HG03066 (cell line): ENCODE data around the gene ARHGAP22.

Source experiments
- ATAC-seq: cut with Tn5 transposase; IDR thresholded peaks from one replicate; pipeline ENCODE4 v1.9.1; 2021; ENCODE audit warnings: low read depth; ENCODE audit not compliant: unreplicated experiment

ARHGAP22 gene

GRCh38 chr10:48518986-48519385, 85.9 kb downstream of the ARHGAP22 start:
- ATAC-seq, result no peak

- ATAC-seq, result no peak
Observed at GRCh38 chr10:48517911-48518811, 86.7 kb downstream of the ARHGAP22 start.

GRCh38 chr10:48517482-48517881, 87.4 kb downstream of the ARHGAP22 start:
- ATAC-seq, result no peak

- no peak for ATAC-seq
Observed at GRCh38 chr10:48516911-48517310, 88.0 kb downstream of the ARHGAP22 start.

- no peak for ATAC-seq
Observed at GRCh38 chr10:48514916-48515315, 90.0 kb downstream of the ARHGAP22 start.

DNA sequence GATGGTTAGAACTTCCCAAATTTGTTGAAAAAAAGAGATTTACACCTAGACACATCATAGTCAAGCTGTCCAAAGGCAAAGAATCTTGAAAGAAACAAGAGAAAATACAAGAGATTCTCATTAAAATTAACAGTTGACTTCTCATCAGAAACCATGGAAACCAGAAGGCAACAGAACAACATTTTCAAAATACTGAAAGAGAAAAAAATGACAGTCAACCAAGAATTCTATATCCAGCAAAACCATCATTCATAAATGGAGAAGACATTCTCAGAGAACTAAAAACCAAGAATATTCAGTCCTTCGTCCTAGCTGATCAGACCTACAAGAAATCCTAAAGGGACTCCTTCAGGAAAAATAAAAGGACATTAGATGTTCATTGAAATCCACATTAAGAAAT, 90.6 kb downstream of the ARHGAP22 start:
- ATAC-seq, result no peak

GRCh38 chr10:48512861-48513260, 92.0 kb downstream of the ARHGAP22 start:
- no peak for ATAC-seq

DNA sequence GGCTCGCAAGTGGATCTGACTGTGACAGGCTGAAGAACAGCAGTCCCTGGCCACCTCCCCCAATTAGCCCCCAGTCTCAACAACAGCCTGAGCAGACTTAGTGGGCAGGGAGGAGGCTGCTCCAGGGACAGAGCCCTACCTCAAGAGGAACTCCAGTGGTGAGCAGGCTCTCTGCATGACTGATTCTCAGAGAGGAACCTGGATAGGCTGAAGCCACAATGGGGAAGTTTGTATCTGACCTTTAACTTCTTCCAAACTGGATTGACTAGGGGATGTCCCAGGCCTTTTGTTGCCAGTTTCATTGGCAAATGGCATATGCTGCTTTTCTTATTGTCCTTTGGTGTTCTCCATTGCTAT, 93.0 kb downstream of the ARHGAP22 start:
- no peak for ATAC-seq

DNA sequence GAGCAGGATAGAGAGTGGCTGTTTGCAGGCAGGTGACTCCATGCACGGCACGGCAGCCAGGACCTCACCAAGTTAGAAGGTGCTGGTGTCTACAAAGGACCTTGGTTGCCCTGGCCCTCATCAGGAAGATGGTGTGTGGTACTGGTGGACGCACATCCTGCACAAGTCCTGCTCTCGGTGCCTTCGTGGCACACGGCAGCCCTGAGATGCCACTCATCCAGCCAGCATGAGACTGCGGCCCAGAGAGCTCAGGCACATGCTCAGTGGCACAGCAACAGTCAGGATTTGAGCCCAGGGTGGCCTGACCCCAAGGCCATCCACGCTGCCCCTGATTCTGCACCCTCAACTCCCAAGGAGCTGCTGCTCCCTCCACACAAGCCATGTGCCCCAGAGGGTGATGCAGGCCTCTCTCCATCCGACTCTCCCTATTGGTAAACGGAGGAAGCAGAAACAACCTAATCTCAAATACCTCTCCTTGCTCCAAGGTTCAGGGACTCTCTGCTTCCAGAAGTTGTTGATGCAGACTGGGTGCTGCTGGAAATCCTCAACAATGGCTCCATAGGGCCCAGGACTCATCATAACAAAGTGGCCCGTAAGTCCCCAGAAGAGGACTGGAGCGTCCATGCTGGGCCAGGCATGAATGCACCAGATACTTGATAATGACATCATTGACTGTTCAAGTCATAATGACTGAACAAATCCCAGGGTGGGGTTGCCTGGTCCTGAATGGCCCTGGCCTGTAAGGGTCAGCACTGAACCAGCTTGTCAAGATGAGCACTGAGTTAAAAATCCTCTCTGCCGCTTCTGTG, 93.6 kb downstream of the ARHGAP22 start:
- ATAC-seq, result no peak

GRCh38 chr10:48509974-48510692, 94.7 kb downstream of the ARHGAP22 start:
- no peak for ATAC-seq

DNA sequence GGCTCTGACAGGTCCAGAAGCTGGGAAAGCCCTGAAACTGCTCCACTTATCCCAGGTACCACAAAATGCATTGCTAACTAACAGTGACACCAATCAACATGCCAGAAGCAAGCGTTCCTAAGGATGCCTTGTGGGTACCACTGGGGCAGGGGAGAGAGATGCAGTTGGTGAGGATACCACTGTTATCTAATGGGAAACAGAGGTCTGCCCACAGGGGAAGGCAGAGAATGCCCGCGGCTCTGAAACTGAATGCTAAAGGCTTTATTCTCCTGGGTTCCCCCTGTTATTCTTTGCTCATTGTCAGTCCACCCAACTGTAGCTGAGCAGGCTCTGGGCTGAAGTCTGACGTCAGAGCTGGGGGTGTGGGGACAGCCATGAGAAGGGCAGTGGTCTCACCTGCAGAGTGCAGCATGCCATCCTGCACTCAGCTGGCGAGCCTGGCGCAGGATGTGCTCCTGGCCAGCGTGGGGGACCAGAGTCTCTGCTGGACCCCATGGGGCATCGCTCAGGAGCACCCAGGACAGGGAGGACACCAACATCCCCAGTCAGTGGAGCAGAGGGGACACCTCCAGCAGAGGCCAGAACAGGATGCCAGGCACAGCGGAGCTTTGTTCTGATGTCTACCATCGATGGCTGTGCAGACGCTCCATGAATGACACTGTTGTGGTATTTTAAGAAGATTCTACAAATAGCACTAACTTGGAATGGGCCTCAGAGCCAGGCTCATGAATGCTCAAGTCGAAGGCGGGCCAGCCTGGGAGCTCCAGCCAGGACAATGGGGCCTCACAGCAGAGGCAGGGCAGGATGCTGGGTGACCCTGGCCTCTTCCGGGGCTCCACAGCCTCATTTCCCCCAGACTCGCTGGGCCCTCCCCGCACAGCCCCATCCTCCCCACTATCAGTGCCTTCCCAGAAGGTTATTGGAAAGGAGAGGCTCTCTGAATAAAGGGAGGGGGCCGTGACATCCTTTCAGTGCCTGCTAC, 95.8 kb downstream of the ARHGAP22 start:
- ATAC-seq, result no peak

DNA sequence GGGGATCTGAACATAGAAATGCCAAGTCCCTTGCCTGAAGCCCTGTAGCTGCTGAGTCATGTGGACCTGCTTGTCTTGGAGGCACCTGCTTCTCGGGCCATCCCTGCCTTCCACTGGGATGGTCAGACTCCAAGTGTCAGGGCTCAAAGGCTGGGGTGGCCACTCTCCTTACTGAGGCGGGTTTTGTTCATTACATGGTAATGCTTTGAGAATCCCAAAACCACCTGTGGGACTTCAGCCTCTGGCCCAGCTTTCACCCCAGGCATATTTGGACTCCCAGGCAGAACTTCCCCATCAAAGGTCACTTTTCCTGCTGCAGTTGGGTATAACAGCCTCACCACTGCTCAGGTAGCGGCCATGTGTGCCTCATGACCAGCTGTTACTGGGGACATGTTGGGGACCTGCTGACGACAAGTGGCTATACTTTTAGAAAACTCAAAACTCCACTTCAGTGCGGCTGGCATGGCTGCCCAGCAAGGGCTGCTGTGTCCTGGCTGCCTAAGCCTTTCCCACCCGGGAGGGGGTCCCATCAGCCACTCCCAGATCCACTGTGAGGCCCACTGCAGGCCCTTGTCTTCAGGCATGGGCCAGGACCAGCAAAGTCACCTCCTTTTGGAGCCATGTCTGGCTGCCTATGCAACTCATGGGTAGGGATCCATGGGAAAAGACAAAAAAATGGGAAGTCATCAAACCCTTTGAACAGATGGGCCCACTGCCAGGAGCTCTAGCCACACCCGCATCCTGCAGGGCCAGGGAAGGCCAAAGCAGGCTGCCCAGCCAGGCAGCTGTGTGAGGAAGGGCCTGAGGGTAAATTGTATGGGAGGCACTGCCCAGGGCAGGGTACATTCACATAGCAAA, 96.7 kb downstream of the ARHGAP22 start:
- no peak for ATAC-seq

- no peak for ATAC-seq
Observed at GRCh38 chr10:48507494-48507893, 97.4 kb downstream of the ARHGAP22 start.

GRCh38 chr10:48506147-48506917, 98.5 kb downstream of the ARHGAP22 start:
- ATAC-seq, result no peak

DNA sequence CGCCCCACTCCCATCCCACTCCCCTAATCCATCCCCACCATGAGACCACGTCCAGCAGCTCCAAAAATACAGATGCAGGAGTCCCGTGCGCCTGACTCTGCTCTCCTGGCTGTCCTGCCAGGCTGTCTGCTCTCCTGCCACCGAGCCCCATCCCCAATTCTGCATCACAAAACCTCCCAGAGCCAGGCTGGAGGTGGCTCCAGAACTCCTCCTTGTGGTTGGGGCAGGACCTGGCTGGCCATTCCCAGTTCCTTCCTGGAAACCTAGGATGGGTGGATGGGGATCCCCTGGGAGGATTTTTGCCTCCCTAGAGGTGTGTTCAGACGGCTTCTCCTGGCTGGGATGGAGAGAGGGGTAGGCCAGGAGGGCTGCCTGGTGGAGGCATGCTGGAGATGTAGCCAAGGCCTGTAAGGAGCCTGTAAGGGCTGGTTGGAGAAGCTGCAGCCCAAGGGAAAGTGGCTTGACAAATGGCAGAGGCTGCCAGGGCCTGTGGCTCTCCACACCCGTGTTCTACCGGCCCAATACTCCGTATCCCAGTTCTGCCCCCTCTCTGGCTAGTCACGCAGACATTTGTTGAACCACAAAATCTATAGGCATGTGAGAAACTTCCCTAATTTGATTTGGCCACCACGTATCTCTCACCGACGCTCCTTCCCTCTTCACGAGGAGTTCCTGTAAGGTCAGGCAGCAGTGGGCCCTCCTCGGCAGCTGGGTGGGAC, 99.3 kb downstream of the ARHGAP22 start:
- no peak for ATAC-seq

DNA sequence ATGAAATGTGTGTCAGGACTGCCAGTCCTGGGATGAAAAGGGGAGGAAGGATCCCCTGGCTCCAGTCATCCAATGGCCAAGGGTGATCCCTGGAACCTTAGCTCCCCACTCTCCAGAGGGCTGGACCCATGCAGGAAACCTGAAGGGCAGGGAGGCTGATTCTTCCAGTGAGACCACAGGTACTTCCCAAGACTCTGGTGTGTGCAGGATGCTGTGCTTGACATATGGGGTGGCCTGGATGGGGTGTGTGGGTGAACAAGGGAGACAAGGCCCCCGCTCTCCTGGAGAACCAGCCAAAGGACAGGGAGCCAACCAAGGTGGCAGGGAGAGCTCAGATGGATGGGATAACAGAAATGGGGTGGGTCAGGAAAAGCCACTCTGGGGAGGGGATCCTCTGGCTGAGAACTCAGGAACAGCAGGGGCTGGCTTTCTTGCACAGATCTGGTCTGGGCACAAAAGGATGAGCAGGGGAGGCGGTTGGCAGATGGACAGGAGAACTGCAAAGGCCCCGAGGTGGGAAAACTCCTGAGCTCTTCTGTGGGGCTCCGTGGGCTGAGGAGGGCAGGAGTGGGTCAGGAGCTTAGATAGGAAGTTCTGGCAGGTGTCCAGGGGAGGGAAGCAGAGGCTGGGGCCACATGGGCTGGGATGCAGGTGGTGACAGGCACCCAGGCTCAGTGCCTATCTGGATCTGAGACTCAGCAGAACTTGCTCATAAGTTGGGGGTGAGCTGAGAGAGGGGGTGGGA, 100.6 kb downstream of the ARHGAP22 start:
- no peak for ATAC-seq
